ENCODE measurements around the gene PALM.

GRCh38 chr19:728011-728410 is 19.3 kb downstream of the PALM start:
- no peak for TF ChIP-seq TARDBP (IDR thresholded peaks at IDR 0.05)
- TF ChIP-seq LEF1 (IDR thresholded peaks at IDR 0.05; ENCODE audit: borderline replicate concordance) = no peak
- no peak for TF ChIP-seq SUZ12 (IDR thresholded peaks at IDR 0.05)
- no peak for TF ChIP-seq FOXM1 (IDR thresholded peaks at IDR 0.05; ENCODE audit: borderline replicate concordance)
- no peak for TF ChIP-seq L3MBTL2 (conservative IDR thresholded peaks at IDR 0.05)
- TF ChIP-seq ARNT (IDR thresholded peaks at IDR 0.05) = no peak
- no peak for TF ChIP-seq ELF4 (IDR thresholded peaks at IDR 0.05)
- TF ChIP-seq FOXK2 (IDR thresholded peaks at IDR 0.05) = no peak
- TF ChIP-seq BHLHE40 (IDR thresholded peaks at IDR 0.05; ENCODE audit: borderline replicate concordance) = no peak
- TF ChIP-seq CTBP1 (IDR thresholded peaks at IDR 0.05; ENCODE audit: borderline replicate concordance) = no peak
- no peak for TF ChIP-seq SP1 (IDR thresholded peaks at IDR 0.05)
